ENCODE results near the gene LSM12. TPM values are rescaled to one million over a fixed set of nuclear protein-coding genes. Genes with fewer than 3 reads are reported as not detected.
A peak's percentile ranks its signal among the peaks of the same experiment; 100 is the strongest.

The LSM12 gene
- total and polyA plus RNA-seq, 2 of the 8 experiments (the other 6 are each of a cell fraction or from before 2014, with no cell fraction given): 69.8 to 142 TPM

- Histone ChIP-seq H3K4me1 (replicated peaks in 1 of 4; ENCODE audit: control insufficient read depth in 3 of 4, insufficient read depth in 4 of 4, low read length in 3 of 4) (peaks cover 6 to 40% (median 31%) of the 10 kb centered on the region in 4 experiments), H3K79me1 (ENCODE audit: low read depth, low read length) (peaks cover 36% of the 10 kb centered on the region), H2AK5ac (ENCODE audit: low read depth, low read length) (no peak overlapping the region), H3K36me3 (ENCODE audit: control insufficient read depth in 2 of 4, insufficient read depth in 4 of 4, low read length in 3 of 4) (peaks cover 0 to 2% (median 0%) of the 10 kb centered on the region in 4 experiments; a peak in 4 of 8 replicates), H4K20me1 (replicated peaks in 1 of 2; ENCODE audit: control insufficient read depth in 1 of 2, insufficient read depth in 2 of 2, low read length in 2 of 2) (peaks cover 10 to 28% of the 10 kb centered on the region in 2 experiments), H2BK5ac (ENCODE audit: low read depth, low read length) (no peak overlapping the region; the same call in 1 of the 2 replicates), H4K91ac (replicated peaks; ENCODE audit: insufficient read length, low read length) (no peak overlapping the region), H4K5ac (ENCODE audit: insufficient read length, low read depth, low read length) (no peak overlapping the region), H2BK15ac (ENCODE audit: low read length) (peak overlapping the region; percentile 53; the same call in 1 of the 2 replicates), H2BK120ac (replicated peaks; ENCODE audit: low read depth, low read length) (no peak overlapping the region), H3K56ac (replicated peaks; ENCODE audit: insufficient read length, low read depth, low read length) (no peak overlapping the region), H3K4me3 (ENCODE audit: extremely low read depth in 1 of 4, insufficient read depth in 2 of 4, low read depth in 3 of 4, low read length in 4 of 4) (no peak overlapping the region), H2AFZ (ENCODE audit: low read length) (no peak overlapping the region), H2BK20ac (ENCODE audit: low read length) (no peak overlapping the region; the same call in 1 of the 2 replicates), H3K23ac (ENCODE audit: insufficient read length) (no peak overlapping the region), H3K9me3 (ENCODE audit: insufficient read depth in 2 of 2, low read depth in 1 of 2, low read length in 1 of 2) (no peaks in the 10 kb centered on the region), H2BK12ac (ENCODE audit: low read depth, low read length) (peak overlapping the region; percentile 60; the same call in 1 of the 2 replicates), H3K79me2 (ENCODE audit: control insufficient read depth in 1 of 2, insufficient read depth in 2 of 2, low read length in 2 of 2) (peaks cover 0 to 63% of the 10 kb centered on the region in 2 experiments; a peak in 2 of 4 replicates), H3K27ac (ENCODE audit: low read depth, low read length) (no peak overlapping the region), H3K14ac (ENCODE audit: insufficient read length) (no peak overlapping the region), H4K8ac (ENCODE audit: extremely low read depth, insufficient read depth, low read length) (peak overlapping the region; percentile 45; the same call in 1 of the 2 replicates), H3K18ac (ENCODE audit: extremely low read depth, low read length) (no peak overlapping the region), H3K4me2 (ENCODE audit: insufficient read depth in 1 of 2, low read depth in 2 of 2, low read length in 2 of 2) (no peak overlapping the region), H3K23me2 (ENCODE audit: low read depth, low read length) (no peaks in the 10 kb centered on the region; the same call in 1 of the 2 replicates), H3K27me3 (replicated peaks in 1 of 4; ENCODE audit: control insufficient read depth in 3 of 4, extremely low read depth in 1 of 4, insufficient read depth in 3 of 4, low read length in 3 of 4) (no peaks in the 10 kb centered on the region; a peak in 1 of 7 replicates), H3K9ac (replicated peaks in 1 of 4; ENCODE audit: extremely low read depth in 1 of 4, low read depth in 3 of 4, low read length in 3 of 4) (no peak overlapping the region), H3K4ac (replicated peaks; ENCODE audit: insufficient read length, low read depth, low read length) (no peak overlapping the region)
- ChIA-PET CTCF (ENCODE audit: partially characterized antibody) (interaction anchor here (0.6 to 34.4 kb wide), 15 partner anchors 0 to 171 kb away, joined by 3 to 638 read pairs (median 9); partner anchors contain the start of genes ASB16, HDAC5 and PPY), POLR2A (ENCODE audit: partially characterized antibody) (interaction anchor here (1.2 to 3.4 kb wide), 5 partner anchors 9 to 78 kb away, joined by 3 to 24 read pairs (median 5); partner anchors contain the start of genes HDAC5 and LSM12)
- FAIRE-seq (no peak), DNase-seq (ENCODE audit: low read depth in 1 of 2, low spot score in 2 of 2) (no peak)
- WGBS, 2 experiments (ENCODE audit: extremely low coverage in 1 of 2, insufficient coverage in 1 of 2, insufficient read length in 1 of 2, insufficient replicate concordance in 2 of 2, low coverage in 1 of 2, low lambda C conversion rate in 2 of 2, missing lambda C conversion rate in 1 of 2): 93% methylated on average over 6 of the region's 9 CpGs; no CpG with 5 or more reads in 1 of the 2 experiments
- TF ChIP-seq SIN3A (conservative IDR thresholded peaks at IDR 0.05 in 1 of 2, IDR thresholded peaks at IDR 0.05 in 1 of 2; ENCODE audit: low read depth in 1 of 2, low read length in 2 of 2): no peak
Observed at GRCh38 chr17:44113868-44114840, 47.7 kb upstream of the LSM12 start.

Data from H1 (cell line).